HCT116 (cell line): ENCODE results near the gene SEMA6A.

Experiments used
- CTCF ChIP-seq, 3 experiments: fragments of 200-600 bp in 1 of 3; sonication (generic) in 1 of 3; IDR thresholded peaks in 2 of 3; conservative IDR thresholded peaks in 1 of 3; 2 replicates each; pipeline ENCODE4 v1.5.1; 2012 to 2017; ENCODE audit warnings: low read depth in 2 of 3, low read length in 2 of 3, antibody characterized with exemption in 1 of 3, borderline replicate concordance in 1 of 3, control low read depth in 1 of 3, mild to moderate bottlenecking in 1 of 3, mixed read lengths in 1 of 3, mixed run types in 1 of 3, moderate library complexity in 1 of 3; ENCODE audit not compliant: insufficient read depth in 1 of 3
- EGR1 ChIP-seq: IDR thresholded peaks from 2 replicates; pipeline ENCODE4 v1.6.1; 2012; ENCODE audit warnings: low read depth
- EZH2 ChIP-seq: fragments of 200-600 bp; sonication (generic); IDR thresholded peaks from 2 replicates; pipeline ENCODE4 v1.6.1; 2017; ENCODE audit warnings: antibody characterized with exemption, mixed run types
- EZH2phosphoT487 ChIP-seq: fragments of 200-600 bp; IDR thresholded peaks from 2 replicates; pipeline ENCODE4 v1.6.1; 2018; ENCODE audit warnings: antibody characterized with exemption, borderline replicate concordance
- JUND ChIP-seq: IDR thresholded peaks from 2 replicates; pipeline ENCODE4 v1.6.1; 2012
- POLR2A ChIP-seq: IDR thresholded peaks from 2 replicates; pipeline ENCODE4 v1.7.0; 2011; ENCODE audit warnings: borderline replicate concordance; ENCODE audit not compliant: insufficient read depth, insufficient read length; ENCODE audit errors: extremely low read depth
- POLR2AphosphoS5 ChIP-seq: IDR thresholded peaks from 2 replicates; pipeline ENCODE4 v1.6.1; 2011; ENCODE audit warnings: mild to moderate bottlenecking, low read depth, low read length, moderate library complexity
- REST ChIP-seq: IDR thresholded peaks from 2 replicates; pipeline ENCODE4 v1.6.1; 2012; ENCODE audit warnings: low read depth
- SIN3A ChIP-seq: IDR thresholded peaks from 2 replicates; pipeline ENCODE4 v1.6.1; 2012; ENCODE audit warnings: low read depth

GRCh38 chr5:116454417-116454927 is 120.2 kb downstream of the SEMA6A start:
- TF ChIP-seq CTCF (IDR thresholded peaks at IDR 0.05 in 2 of 3, conservative IDR thresholded peaks at IDR 0.05 in 1 of 3; ENCODE audit: borderline replicate concordance in 1 of 3, insufficient read depth in 1 of 3, low read depth in 2 of 3, low read length in 2 of 3): no peak
- TF ChIP-seq POLR2AphosphoS5: no peak
- no peak for TF ChIP-seq JUND
- TF ChIP-seq POLR2A: no peak
- TF ChIP-seq EZH2: no peak
- TF ChIP-seq EGR1: no peak
- no peak for TF ChIP-seq REST
- TF ChIP-seq SIN3A: no peak
- TF ChIP-seq EZH2phosphoT487: no peak
